Loucy (cell line): ENCODE measurements around the gene IMMT.

Source experiments
- EZH2phosphoT487 ChIP-seq: fragments of 200-600 bp; IDR thresholded peaks from 2 replicates; pipeline ENCODE4 v1.6.1; 2018; ENCODE audit warnings: antibody characterized with exemption, mild to moderate bottlenecking, moderate library complexity, borderline replicate concordance
- TF ChIP-seq, protein P1 (sequence below): fragments of 200-600 bp; sonication (generic); conservative IDR thresholded peaks from 2 replicates; pipeline ENCODE4 v1.5.1; 2014; ENCODE audit warnings: mild to moderate bottlenecking, antibody characterized with exemption, low read length

GRCh38 chr2:86223140-86223926 lies 28.1 kb upstream of the IMMT start:
- TF ChIP-seq, protein P1, sequence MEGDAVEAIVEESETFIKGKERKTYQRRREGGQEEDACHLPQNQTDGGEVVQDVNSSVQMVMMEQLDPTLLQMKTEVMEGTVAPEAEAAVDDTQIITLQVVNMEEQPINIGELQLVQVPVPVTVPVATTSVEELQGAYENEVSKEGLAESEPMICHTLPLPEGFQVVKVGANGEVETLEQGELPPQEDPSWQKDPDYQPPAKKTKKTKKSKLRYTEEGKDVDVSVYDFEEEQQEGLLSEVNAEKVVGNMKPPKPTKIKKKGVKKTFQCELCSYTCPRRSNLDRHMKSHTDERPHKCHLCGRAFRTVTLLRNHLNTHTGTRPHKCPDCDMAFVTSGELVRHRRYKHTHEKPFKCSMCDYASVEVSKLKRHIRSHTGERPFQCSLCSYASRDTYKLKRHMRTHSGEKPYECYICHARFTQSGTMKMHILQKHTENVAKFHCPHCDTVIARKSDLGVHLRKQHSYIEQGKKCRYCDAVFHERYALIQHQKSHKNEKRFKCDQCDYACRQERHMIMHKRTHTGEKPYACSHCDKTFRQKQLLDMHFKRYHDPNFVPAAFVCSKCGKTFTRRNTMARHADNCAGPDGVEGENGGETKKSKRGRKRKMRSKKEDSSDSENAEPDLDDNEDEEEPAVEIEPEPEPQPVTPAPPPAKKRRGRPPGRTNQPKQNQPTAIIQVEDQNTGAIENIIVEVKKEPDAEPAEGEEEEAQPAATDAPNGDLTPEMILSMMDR, result no peak
- no peak for TF ChIP-seq EZH2phosphoT487
